ENCODE data around the gene AURKAIP1. TPM values are rescaled to one million over a fixed set of nuclear protein-coding genes. Genes with fewer than 3 reads are reported as not detected.
"Not testable (repeated sequence)": the region's sequence is repeated elsewhere in the genome, so short reads cannot be mapped to it uniquely, and the experiment has no call there.

AURKAIP1 gene
- total and polyA plus RNA-seq, 2 donors from 2014 or later: 111 to 359 TPM

- FAIRE-seq (no peak), DNase-seq (peak in 1 of 5 donors; percentile 43)
- no peak overlapping the region for H3K4me3 ChIP-seq (ENCODE audit: low read length in 3 of 3)
- no peak overlapping the region for H3K9ac ChIP-seq (ENCODE audit: low read length in 3 of 3)
- TF ChIP-seq CTCF (IDR thresholded peaks at IDR 0.05; ENCODE audit: borderline replicate concordance, extremely low read depth, insufficient read depth): no peak
- H3K36me3 ChIP-seq (ENCODE audit: control insufficient read depth in 2 of 3, insufficient read depth in 3 of 3, low read length in 3 of 3): peaks cover 6 to 29% (median 16%) of the 10 kb centered on the region in 3 donors
- H3K27ac ChIP-seq (ENCODE audit: low read depth in 2 of 2, low read length in 2 of 2): no peak overlapping the region
- intact Hi-C loops (cut with DNase I): no loop called here
- H3K9me3 ChIP-seq (ENCODE audit: control insufficient read depth in 2 of 3, insufficient read depth in 1 of 3, low read length in 3 of 3): no peaks in the 10 kb centered on the region
- H3K4me1 ChIP-seq (ENCODE audit: control insufficient read depth in 2 of 3, insufficient read depth in 2 of 3, low read depth in 1 of 3, low read length in 3 of 3): peaks cover 4 to 26% (median 6%) of the 10 kb centered on the region in 3 donors
- no peaks in the 10 kb centered on the region for H3K27me3 ChIP-seq (ENCODE audit: control insufficient read depth, insufficient read depth, low read length)
These were observed 28.6 kb upstream of the AURKAIP1 start for GRCh38 chr1:1403653-1404052.

GRCh38 chr1:1402901-1403392 is 27.9 kb upstream of the AURKAIP1 start:
- H3K4me3 ChIP-seq (ENCODE audit: low read length in 3 of 3); intact Hi-C loops (cut with DNase I); H3K27me3 ChIP-seq (ENCODE audit: control insufficient read depth, insufficient read depth, low read length); H3K9ac ChIP-seq (ENCODE audit: low read length in 3 of 3); FAIRE-seq; H3K9me3 ChIP-seq (ENCODE audit: control insufficient read depth in 2 of 3, insufficient read depth in 1 of 3, low read length in 3 of 3); DNase-seq; H3K27ac ChIP-seq (ENCODE audit: low read depth in 2 of 2, low read length in 2 of 2): not testable (repeated sequence)
- peaks cover 4 to 28% (median 8%) of the 10 kb centered on the region in 3 donors for H3K4me1 ChIP-seq (ENCODE audit: control insufficient read depth in 2 of 3, insufficient read depth in 2 of 3, low read depth in 1 of 3, low read length in 3 of 3)
- peaks cover 6 to 30% (median 16%) of the 10 kb centered on the region in 3 donors for H3K36me3 ChIP-seq (ENCODE audit: control insufficient read depth in 2 of 3, insufficient read depth in 3 of 3, low read length in 3 of 3)

GRCh38 chr1:1402072-1402900 is 27.3 kb upstream of the AURKAIP1 start:
- no peak overlapping the region for H3K27ac ChIP-seq (ENCODE audit: low read depth in 2 of 2, low read length in 2 of 2)
- no peak overlapping the region for H3K4me3 ChIP-seq (ENCODE audit: low read length in 3 of 3)
- TF ChIP-seq CTCF (IDR thresholded peaks at IDR 0.05; ENCODE audit: borderline replicate concordance, extremely low read depth, insufficient read depth): peak; percentile 15
- H3K9me3 ChIP-seq (ENCODE audit: control insufficient read depth in 2 of 3, insufficient read depth in 1 of 3, low read length in 3 of 3): no peaks in the 10 kb centered on the region
- FAIRE-seq (no peak), DNase-seq (peak in 3 of 5 donors; percentile 21 to 49 (median 39))
- H3K27me3 ChIP-seq (ENCODE audit: control insufficient read depth, insufficient read depth, low read length): no peaks in the 10 kb centered on the region
- intact Hi-C loops (cut with DNase I): no loop called here
- H3K9ac ChIP-seq (ENCODE audit: low read length in 3 of 3): no peak overlapping the region
- H3K4me1 ChIP-seq (ENCODE audit: control insufficient read depth in 2 of 3, insufficient read depth in 2 of 3, low read depth in 1 of 3, low read length in 3 of 3): peaks cover 4 to 30% (median 13%) of the 10 kb centered on the region in 3 donors
- H3K36me3 ChIP-seq (ENCODE audit: control insufficient read depth in 2 of 3, insufficient read depth in 3 of 3, low read length in 3 of 3): peaks cover 9 to 37% (median 17%) of the 10 kb centered on the region in 3 donors

GRCh38 chr1:1401457-1402010 is 26.5 kb upstream of the AURKAIP1 start:
- Histone ChIP-seq H3K27me3 (ENCODE audit: control insufficient read depth, insufficient read depth, low read length) (no peaks in the 10 kb centered on the region), H3K4me1 (ENCODE audit: control insufficient read depth in 2 of 3, insufficient read depth in 2 of 3, low read depth in 1 of 3, low read length in 3 of 3) (peaks cover 4 to 30% (median 13%) of the 10 kb centered on the region in 3 donors), H3K36me3 (ENCODE audit: control insufficient read depth in 2 of 3, insufficient read depth in 3 of 3, low read length in 3 of 3) (peaks cover 13 to 40% (median 21%) of the 10 kb centered on the region in 3 donors), H3K4me3 (ENCODE audit: low read length in 3 of 3) (no peak overlapping the region), H3K9me3 (ENCODE audit: control insufficient read depth in 2 of 3, insufficient read depth in 1 of 3, low read length in 3 of 3) (no peaks in the 10 kb centered on the region), H3K9ac (ENCODE audit: low read length in 3 of 3) (no peak overlapping the region), H3K27ac (ENCODE audit: low read depth in 2 of 2, low read length in 2 of 2) (no peak overlapping the region)
- DNase-seq: no peak
- TF ChIP-seq CTCF (IDR thresholded peaks at IDR 0.05; ENCODE audit: borderline replicate concordance, extremely low read depth, insufficient read depth): no peak
- FAIRE-seq: no peak
- intact Hi-C loops (cut with DNase I): no loop called here

All from kidney (tissue), 14 donors.